Stimulated activated CD4-positive, alpha-beta T cell treated with anti-CD3 and anti-CD28 coated beads, Interleukin-4, amount 100 ng/mL, for 48 hours (primary cell): Measurements from ENCODE around the gene GMDS.

Experiments
- DNase-seq, 2 donors: peaks; one replicate each; pipeline ENCODE4 v3.0.0-alpha.2; 2020; ENCODE audit warnings: low read depth in 2 of 2

Gene GMDS

DNA sequence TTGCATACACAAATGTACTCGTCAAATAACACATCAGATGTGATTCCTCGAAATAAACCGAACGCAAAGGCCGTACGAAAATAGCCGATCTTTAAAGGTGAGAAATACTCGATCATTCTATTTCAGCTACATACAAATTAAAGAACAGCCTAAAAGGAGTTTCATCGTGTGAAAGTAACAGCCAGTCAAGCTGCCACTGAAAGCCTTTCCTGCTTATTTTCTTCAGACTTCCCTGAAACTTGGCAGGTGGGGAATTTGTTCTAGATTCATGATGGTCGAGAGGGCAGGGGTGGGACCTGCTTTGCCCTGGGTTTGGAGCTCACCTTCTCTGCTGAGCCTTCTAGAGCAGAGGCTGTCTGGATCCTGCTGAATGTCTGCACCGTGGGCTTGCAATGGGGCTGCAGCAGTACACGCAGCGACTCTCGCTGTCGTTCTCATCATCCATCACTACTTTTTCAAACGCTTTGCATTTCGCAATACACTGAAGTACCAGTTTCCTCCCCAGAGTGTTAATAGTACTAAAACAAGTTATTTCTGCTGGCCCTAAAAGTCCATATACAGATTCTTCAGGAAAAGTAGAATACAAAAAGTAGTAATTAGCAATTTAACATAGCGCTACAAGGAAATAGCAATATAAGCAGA, 619.5 kb downstream of the GMDS start:
- no peak for DNase-seq

DNA sequence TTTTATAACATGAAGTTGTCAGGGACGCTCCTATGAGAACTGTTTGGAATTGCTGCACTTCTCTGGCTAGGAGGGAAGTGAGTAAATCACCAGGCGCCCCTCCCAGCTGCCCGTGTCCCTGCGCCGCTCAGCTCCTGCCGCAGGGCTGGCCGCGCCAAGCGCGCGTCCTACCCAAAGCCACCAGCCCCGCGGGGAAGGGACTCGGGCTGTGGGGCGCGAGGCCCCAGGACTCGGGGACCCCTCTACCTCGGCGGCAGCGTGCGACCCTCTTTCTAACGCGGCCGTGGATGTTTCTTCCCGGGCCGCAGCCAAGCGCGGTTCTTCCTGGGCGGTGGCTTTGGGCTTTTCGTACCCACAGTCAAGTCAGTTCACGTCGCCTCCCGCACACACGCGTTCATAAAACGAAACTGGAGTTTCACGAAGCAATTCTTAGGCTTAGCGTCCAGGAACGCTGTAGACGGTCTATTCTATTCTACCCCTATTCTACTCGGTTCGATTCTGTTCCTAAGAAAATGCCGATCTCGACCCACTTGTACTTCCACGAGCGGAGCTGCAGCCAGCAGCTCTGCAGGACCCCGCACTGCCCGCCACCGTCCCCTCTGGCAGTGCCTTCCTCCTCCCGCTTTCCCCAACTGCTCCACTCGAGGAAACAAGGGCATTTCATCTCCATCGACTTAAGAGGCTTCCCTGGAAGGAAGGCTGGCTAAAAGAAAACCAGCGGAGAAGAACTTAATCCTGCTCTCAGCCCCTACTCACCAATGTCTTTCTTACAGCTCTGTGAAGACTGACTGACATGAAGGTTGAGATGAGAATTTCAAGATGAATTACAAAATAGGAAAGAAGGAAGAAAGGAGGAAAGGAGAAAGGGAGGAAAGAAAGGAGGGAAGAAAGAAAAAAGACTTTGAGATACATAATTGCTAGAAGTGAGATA, 620.3 kb downstream of the GMDS start:
- no peak for DNase-seq

GRCh38 chr6:1624058-1624850, 621.2 kb downstream of the GMDS start:
- no peak for DNase-seq

DNA sequence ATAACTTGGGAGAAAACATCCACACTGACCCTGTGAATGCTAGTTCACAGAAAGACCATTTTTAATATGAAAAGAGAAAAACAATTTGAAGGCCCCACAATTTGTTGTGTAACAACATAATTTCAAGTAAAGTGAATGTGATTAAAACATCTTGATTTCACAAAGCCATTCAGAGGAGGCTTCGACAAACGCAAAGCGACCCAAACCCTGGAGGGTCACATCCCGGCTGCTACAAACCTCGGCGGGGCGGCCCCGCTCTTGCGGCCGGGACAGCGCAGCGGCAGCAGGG, 621.7 kb downstream of the GMDS start:
- no peak for DNase-seq

DNA sequence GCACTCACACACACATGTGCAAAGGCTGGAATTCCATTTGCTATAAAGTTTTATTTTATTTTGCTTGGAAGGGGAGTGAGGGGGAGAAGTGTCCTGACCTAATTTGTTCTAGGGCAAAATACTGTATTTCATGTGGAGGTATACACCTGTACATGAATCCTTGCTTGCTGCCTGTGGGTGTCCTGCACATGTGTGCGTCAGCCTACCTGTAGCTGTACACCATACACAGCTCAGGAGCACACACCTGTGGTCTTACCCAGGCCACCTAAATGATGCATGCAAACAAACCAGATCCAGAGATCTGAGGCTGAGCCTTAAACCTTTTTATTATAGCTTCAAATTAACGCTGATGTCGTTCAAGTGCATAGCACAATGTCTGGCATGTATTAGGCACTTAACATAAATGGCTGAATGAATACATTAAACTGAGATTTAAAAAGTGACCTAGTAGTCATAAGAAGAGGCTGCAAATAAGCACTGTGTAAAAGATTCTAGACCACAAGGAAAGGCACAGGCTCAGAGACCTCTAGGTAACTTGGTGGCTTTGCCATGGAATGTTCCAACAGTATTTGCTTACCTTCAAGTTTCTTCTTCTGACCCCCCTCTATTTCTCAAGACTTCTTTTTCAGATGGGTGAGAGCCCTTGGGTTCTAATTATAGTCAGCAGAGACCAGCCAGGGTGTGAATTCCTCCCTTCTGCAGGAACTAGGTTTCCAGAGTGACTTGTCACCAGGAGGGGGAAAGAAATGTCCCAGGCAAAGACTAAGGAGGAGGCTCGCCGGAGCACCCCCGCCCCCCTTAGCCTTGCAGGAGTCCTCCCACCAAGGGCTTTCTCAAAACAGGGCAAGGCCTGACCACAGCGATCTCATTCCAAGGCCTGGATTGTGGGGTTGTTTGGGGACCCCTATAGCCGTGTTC, 622.3 kb downstream of the GMDS start:
- no peak for DNase-seq

DNA sequence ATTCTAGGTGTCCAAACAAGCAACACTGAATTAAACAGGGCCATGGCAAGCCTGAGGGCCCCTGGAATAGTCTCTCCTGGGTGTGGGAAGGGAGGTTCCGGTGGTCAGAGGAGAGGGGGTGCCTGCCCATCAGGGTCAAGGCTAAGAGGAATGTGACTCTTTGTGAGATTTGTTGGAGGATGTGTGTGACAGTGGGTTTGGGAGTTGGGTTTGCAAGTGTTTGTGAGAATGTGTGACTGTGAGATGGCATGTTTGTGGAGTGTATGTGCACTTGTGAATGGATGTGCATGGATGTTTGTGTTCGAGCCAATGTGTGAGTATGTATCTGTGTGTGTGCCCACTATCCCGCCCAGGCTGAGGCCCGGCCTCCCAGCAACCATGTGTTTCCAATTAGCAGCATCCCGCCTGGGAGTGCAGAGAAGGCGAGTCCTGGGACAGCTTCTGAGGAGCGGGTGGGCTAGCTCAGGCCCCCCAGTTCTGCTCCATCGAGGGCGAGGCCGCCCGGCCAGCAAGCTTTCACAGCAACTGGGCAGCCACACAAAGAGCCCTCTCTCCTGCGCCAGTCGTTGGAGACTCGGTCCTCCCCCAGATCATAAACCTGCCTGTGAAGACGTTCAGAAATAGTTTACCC, 623.1 kb downstream of the GMDS start:
- no peak for DNase-seq

- no peak for DNase-seq
Measured at GRCh38 chr6:1621070-1621701, 624.2 kb downstream of the GMDS start.

DNA sequence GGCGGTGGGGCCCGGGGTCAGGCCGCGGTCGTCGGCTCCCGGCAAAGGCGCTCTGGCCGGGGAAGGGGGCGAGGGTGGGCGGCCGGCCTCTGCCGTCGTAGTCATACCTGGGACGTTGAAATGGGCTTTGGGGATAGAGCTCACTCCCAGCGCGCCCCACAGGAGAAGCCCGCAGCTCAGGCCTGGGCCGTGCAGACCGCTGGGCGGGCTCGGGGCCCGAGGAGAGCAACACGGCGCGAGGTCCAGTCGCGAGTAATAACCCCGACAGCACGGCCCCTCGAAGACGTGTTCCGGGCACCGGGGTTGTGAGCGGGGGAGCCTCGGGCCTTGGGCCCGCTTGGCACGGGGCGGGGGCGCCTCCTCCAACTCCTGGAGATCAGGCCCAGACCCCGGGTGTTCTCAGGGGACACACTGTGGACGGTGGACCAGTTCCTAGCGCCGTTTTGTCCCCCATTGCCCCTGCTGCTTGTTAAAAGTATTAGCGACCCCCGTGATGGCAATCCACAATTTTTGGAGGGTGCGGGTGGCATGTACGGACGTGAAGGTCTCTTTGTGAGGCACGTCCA, 624.8 kb downstream of the GMDS start:
- DNase-seq, result no peak

- no peak for DNase-seq
Measured at GRCh38 chr6:1619673-1620503, 625.5 kb downstream of the GMDS start.

GRCh38 chr6:1619098-1619672, 626.2 kb downstream of the GMDS start:
- no peak for DNase-seq

- DNase-seq, result no peak
Measured at GRCh38 chr6:1618311-1619097, 626.9 kb downstream of the GMDS start.

DNA sequence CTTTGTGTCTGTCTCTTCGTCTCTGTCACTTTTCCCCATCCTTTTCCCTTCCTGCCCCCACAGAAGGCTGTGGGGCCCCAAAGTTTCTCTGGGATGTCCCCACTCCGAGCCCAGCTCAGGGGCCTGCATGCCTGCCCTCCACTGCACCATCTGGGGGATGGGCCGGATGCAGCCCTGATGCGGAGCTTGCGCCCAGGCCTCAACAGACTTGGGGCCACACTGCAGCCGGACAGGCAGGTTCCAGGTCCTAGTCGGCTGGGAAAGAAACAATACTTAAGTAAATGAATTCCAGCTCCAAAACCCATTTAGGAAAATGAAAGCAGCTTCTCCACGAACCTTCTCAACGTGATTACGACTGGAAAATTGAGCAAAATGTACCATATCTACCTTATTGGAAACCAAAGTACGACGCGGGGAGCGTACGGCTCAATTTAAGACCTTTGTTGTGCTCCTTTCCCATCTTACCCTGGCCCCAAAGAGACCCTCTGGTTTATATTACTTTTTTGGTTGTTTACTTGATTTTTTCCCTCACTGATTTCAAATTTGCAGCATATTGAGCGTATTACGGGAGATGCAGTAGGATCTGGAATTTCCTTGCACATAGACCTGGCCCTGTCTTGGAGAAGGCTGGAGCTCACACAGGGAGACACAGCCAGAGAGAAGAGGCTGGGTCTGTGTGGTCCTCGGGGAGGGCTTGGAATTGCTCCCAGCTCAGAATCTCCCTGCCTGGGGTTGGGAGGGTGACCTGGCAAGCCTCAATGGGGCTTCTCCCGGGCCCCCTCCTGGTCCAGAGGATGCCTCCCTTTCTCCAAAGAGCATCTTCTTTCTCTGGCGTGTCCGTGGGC, 627.7 kb downstream of the GMDS start:
- DNase-seq, result no peak

DNA sequence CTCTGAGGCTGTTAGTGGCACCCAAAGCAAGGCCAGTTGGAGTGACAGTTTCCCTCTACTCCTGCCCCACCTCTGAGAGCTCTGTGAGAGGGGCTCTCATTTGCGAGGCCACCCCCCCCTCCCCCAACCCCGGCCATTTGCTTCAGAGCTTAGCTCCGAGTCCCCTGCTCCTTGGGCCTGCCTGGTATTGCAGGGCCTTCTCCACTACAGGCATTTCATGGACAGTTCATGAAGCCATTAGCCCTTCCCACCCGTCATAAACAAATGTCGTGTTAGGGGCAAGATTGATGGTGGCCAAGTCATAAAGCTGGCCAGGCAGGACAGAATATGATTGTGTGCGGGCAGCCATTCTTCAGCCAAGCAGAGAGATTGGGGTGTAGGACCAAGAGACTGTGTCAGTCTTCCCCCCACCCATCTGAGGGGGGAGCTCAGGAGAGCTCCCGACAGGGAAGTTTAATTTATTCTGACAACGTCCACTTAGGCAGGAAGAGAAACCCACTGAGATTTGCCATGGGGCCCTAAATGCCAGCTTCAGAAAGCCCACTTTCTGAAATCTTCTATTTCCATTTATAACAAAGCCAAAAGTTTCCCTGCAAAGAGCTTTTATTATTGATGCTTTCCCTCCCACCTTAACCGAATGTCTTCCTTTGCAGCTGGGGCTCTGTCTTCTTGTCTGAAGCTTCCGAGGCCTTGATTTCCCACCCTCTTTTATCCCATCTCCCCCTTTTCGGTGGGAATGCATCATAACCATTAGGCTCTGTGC, 628.5 kb downstream of the GMDS start:
- no peak for DNase-seq

- DNase-seq, result no peak
Measured at GRCh38 chr6:1615853-1616420, 629.5 kb downstream of the GMDS start.

DNA sequence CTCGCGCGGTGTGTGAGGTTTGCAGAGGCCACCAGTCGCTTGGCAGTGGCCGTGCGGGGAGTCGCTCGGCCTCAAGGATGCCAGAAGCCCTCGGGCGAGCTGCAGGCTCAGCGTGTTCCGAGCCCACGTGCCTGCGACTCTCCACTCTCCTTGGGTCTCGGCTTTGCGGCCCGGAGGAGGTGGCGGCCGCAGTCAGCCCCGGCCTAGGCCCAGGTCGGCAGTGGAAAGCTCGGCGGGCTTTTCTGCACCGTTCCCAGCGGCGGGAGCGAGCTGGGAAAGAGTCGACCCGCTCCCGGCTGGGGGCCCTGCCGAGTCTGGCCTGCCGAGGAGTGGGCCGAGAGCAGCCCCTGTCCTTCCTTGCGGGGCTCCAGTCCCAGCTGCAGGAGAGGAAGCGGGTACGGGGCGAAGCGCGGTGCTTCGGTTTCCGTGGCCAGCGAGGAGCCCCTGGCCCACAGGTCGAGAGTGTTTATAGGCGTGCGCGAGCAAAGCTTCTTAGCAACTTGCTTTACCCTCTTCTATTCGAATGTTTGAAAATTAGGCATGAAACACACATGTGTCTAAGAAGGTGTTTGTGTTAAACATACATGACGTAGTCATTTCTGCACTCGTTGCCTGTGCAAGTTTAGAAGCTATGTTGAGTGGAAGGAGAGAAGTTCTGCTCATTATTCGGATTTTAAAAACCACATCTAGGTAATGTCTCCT, 630.1 kb downstream of the GMDS start:
- no peak for DNase-seq
